T-helper 22 cell (primary cell): ENCODE results near the gene COL4A2.
"Not testable (repeated sequence)": the region's sequence is repeated elsewhere in the genome, so short reads cannot be mapped to it uniquely, and the experiment has no call there.

Experiments used
- DNase-seq: peaks from one replicate; pipeline ENCODE4 v3.0.0-alpha.2; 2020; ENCODE audit warnings: low read depth

The COL4A2 gene

GRCh38 chr13:110307767-110308655 lies 927 bp downstream of the COL4A2 start:
- DNase-seq: no peak

GRCh38 chr13:110308656-110309359 lies 1.7 kb downstream of the COL4A2 start:
- DNase-seq: no peak

DNA sequence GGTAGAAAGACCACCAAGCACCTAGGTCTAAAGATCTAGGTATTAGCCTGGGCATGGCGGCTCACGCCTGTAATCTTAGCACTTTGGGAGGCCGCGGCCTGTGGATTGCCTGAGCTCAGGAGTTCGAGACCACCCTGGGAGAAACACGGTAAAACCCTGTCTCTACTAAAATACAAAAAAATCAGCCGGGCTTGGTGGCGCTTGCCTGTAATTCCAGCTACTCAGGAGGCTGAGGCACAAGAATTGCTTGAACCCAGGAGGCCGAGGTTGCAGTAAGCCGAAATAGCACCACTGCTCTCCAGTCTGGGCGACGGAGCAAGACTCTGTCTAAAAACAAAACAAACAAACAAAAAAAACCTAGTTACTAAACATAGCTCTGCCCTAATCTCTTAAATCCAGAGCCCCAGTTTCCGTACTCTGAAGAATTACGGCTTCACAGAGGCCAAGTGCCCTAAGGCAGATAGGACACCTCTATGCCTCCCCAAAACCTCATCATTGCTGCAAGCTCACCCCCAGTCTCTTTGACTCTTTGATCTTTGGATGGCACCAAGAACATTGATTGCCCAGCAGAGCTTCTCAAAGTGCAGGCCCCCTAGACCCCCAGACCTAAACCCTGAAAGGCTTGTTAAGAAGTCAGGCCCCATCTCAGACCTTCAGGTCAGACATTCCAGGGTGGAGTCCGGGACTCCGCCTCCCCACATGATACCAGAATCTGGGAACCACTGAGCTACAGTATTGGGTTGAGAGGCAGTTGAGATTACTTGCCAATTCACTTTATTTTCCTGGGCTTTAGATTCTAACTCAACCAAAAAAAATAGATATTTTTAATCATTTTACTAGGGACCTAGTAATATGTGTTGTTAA lies 2.8 kb downstream of the COL4A2 start:
- DNase-seq: no peak

GRCh38 chr13:110310541-110311442 lies 3.7 kb downstream of the COL4A2 start:
- no peak for DNase-seq

- no peak for DNase-seq
Observed at GRCh38 chr13:110311443-110312338, 4.6 kb downstream of the COL4A2 start.

DNA sequence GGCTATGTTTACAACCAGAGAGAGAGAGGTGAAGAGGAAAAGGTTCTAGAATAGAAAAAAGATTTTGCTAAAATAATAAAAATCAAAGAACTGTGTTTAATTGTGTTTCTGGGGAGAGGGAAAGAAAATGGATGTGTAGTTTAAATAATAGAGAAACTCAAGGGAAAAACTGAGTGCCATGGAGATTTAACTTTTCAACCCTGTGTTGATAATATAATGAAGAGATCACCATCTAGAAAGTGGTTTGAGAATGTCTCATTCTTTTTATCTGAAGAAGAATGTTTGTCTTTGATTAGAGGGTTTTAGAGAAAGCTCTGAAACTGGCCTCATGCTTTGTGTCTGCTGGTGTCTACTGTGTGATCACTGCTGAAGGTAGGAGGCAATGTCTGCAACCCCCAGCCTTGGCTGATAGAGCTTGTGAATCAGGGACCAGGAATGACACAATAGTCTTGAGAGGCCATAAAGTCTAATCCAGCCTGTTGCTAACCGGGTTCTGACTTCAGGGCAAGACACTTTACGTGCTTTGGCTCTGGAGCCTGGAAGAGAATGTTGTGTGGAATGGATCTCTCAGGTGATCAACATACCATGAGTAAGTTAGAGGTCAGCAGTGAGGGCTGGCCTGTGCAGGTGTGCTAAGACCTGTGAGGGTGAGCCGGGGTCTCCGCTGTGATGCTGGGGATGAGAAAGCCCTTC lies 5.4 kb downstream of the COL4A2 start:
- DNase-seq: no peak

- DNase-seq: not testable (repeated sequence)
Observed at GRCh38 chr13:110313261-110313660, 6.2 kb downstream of the COL4A2 start.

GRCh38 chr13:110313733-110314132 lies 6.6 kb downstream of the COL4A2 start:
- not testable (repeated sequence) for DNase-seq

GRCh38 chr13:110314516-110315245 lies 7.6 kb downstream of the COL4A2 start:
- no peak for DNase-seq

GRCh38 chr13:110316196-110316595 lies 9.1 kb downstream of the COL4A2 start:
- no peak for DNase-seq

GRCh38 chr13:110317093-110317492 lies 10.0 kb downstream of the COL4A2 start:
- no peak for DNase-seq

- DNase-seq: no peak
Observed at GRCh38 chr13:110317496-110318195, 10.6 kb downstream of the COL4A2 start.

- DNase-seq: no peak
Observed at GRCh38 chr13:110318920-110319319, 11.8 kb downstream of the COL4A2 start.

DNA sequence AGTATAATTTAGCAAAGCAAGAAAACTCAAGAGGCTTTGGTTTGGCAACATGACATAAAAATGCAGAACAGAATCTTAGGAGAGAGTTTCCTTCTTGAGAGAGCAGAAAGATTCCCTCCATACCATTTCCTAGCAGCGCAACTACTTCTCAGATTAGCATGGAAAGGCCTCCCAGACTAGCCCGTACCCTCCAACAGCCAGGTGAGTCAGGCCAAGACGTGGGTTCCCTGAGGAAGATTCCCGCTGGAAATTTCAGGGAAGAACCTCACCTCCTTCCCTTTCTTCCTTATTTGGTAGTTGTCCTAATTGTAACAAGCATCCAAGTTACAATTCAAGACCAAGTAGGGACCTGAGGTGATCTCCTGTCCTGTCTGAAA lies 12.3 kb downstream of the COL4A2 start:
- DNase-seq: no peak

DNA sequence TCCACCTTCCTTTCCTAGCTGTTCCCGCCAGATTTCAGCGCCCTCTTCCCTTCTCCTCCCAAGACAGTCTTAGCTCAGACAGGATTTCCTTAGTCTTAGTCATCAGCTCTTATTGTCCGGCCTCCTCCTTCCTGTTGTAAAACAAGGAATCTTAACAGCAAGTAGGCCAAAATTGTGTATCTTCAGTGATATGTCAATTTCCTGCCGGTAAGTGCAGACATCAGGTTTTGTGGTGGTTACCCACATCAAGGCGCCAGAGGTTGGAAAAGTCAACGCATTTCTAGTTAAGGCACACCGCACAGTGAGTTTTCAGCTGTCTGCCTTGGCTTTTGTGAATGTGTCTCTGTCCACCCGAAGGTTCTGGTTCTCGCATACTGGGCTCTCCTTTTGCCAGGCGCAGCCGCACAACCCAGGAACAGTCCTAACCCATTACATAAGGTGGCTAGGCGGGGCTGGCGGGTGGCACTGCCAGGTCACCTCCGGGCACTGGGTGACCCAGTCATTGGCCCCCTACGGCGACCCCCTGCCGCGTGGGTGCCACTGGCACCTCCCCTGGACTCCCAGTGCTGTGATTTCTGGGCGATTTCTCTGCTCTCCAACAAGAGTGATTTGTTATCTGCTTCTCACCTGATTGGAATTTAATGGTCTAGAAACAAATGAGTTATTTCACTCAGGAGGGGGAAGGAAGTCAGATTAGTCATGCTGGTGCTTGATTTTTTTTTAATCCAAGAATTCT lies 12.9 kb downstream of the COL4A2 start:
- DNase-seq: no peak

GRCh38 chr13:110320645-110321044 lies 13.6 kb downstream of the COL4A2 start:
- no peak for DNase-seq

DNA sequence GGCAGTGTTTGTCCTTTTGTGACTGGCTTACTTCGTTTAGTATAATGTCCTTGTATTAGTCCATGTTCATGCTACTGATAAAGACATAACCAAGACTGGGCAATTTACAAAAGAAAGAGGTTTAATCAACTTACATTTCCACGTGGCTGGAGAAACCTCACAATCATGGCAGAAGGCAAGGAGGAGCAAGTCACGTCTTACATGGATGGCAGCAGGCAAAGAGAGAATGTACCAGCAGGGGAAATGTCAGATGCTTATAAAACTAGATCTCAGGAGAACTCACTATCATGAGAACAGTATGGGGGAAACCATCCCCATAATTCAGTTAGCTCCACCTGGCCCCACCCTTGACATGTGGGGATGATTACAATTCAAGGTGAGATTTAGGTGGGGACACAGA lies 14.5 kb downstream of the COL4A2 start:
- DNase-seq: not testable (repeated sequence)
